ENCODE data around the gene PRKCA.

GRCh38 chr17:66755101-66755943 is 452.9 kb downstream of the PRKCA start:
- no peak for TF ChIP-seq CTCF (IDR thresholded peaks at IDR 0.05)
- TF ChIP-seq ZFX (IDR thresholded peaks at IDR 0.05; ENCODE audit: borderline replicate concordance): no peak
